Measurements from ENCODE around the gene NOD1. TPM values are rescaled to one million over a fixed set of nuclear protein-coding genes. Genes with fewer than 3 reads are reported as not detected.

Gene NOD1
- total and polyA plus RNA-seq, 2 experiments from 2014 or later = 5.9 to 11.1 TPM

- Histone ChIP-seq H3K27me3 (replicated peaks; ENCODE audit: insufficient read depth) (no peaks in the 10 kb centered on the region), H3K9me3 (ENCODE audit: low read depth) (no peaks in the 10 kb centered on the region), H2AFZ (no peak overlapping the region), H3K4me2 (ENCODE audit: unreplicated experiment) (no peak overlapping the region), H4K20me1 (ENCODE audit: insufficient read depth) (no peaks in the 10 kb centered on the region), H3K4me1 (ENCODE audit: insufficient read depth) (peaks cover 7% of the 10 kb centered on the region), H3K36me3 (ENCODE audit: low read depth) (no peaks in the 10 kb centered on the region), H3K9me2 (ENCODE audit: insufficient read depth) (no peaks in the 10 kb centered on the region), H3K9ac (no peak overlapping the region), H3K4me3 (no peak overlapping the region), H3K79me2 (ENCODE audit: insufficient read depth) (no peaks in the 10 kb centered on the region), H3F3A (ENCODE audit: insufficient read depth) (peaks cover 10% of the 10 kb centered on the region; the same call in 1 of the 2 replicates), H3K27ac (no peak overlapping the region)
- WGBS, 2 experiments (ENCODE audit: low coverage in 1 of 2, low lambda C conversion rate in 2 of 2, missing lambda C conversion rate in 2 of 2) = 96% methylated on average over 2 of the region's 2 CpGs
- in situ Hi-C loops (cut with MboI) = no loop called here
- DNase-seq = no peak
- TF ChIP-seq EZH2phosphoT487 (IDR thresholded peaks at IDR 0.05; ENCODE audit: insufficient read depth, low read depth) (no peak), EZH2 (IDR thresholded peaks at IDR 0.05; ENCODE audit: insufficient read depth, poor library complexity, severe bottlenecking) (no peak)
Observed at GRCh38 chr7:30515761-30516160, 37.2 kb upstream of the NOD1 start.

DNA sequence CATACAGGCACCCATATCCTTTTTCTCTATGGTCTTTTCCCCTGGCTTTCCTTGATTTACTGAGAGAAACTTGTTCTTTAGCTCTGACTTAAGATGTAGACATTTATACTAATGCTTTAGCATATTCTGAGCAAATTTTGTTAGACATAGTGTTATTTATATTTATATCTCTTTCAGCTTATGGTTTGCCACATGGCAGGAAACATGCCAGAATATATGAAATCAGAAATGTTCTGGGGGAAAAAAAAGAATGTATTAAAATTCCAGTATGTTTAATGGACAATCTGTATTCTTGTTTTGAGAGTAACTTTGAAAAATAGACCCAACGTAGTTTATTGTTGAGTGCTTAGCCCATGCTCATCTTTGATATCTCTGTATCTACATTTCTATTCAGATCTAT, 36.2 kb upstream of the NOD1 start:
- H3K79me2 ChIP-seq (ENCODE audit: insufficient read depth) = no peaks in the 10 kb centered on the region
- H3K9me2 ChIP-seq (ENCODE audit: insufficient read depth) = no peaks in the 10 kb centered on the region
- H3K4me3 ChIP-seq = no peak overlapping the region
- no peaks in the 10 kb centered on the region for H3K4me1 ChIP-seq (ENCODE audit: insufficient read depth)
- TF ChIP-seq EZH2 (IDR thresholded peaks at IDR 0.05; ENCODE audit: insufficient read depth, poor library complexity, severe bottlenecking) (no peak), EZH2phosphoT487 (IDR thresholded peaks at IDR 0.05; ENCODE audit: insufficient read depth, low read depth) (no peak)
- no peak overlapping the region for H2AFZ ChIP-seq
- no peaks in the 10 kb centered on the region for H4K20me1 ChIP-seq (ENCODE audit: insufficient read depth)
- 61 to 70% methylated on average over 1 of the region's 1 CpG for WGBS, 2 experiments (ENCODE audit: low coverage in 1 of 2, low lambda C conversion rate in 2 of 2, missing lambda C conversion rate in 2 of 2)
- H3K9ac ChIP-seq = no peak overlapping the region
- H3K27ac ChIP-seq = no peak overlapping the region
- no peaks in the 10 kb centered on the region for H3K36me3 ChIP-seq (ENCODE audit: low read depth)
- in situ Hi-C loops (cut with MboI) = no loop called here
- DNase-seq = no peak
- 0 out of 2 replicates have a peak, but pooled peaks cover under 1% of the 10 kb centered on the region for H3F3A ChIP-seq (ENCODE audit: insufficient read depth)
- no peak overlapping the region for H3K4me2 ChIP-seq (ENCODE audit: unreplicated experiment)
- H3K9me3 ChIP-seq (ENCODE audit: low read depth) = no peaks in the 10 kb centered on the region
- no peaks in the 10 kb centered on the region for H3K27me3 ChIP-seq (replicated peaks; ENCODE audit: insufficient read depth)

- Histone ChIP-seq H3K79me2 (ENCODE audit: insufficient read depth) (no peaks in the 10 kb centered on the region), H4K20me1 (ENCODE audit: insufficient read depth) (no peaks in the 10 kb centered on the region), H3K36me3 (ENCODE audit: low read depth) (no peaks in the 10 kb centered on the region), H3K9ac (no peak overlapping the region), H2AFZ (no peak overlapping the region), H3K9me3 (ENCODE audit: low read depth) (no peaks in the 10 kb centered on the region), H3K4me1 (ENCODE audit: insufficient read depth) (no peaks in the 10 kb centered on the region), H3K27ac (no peak overlapping the region), H3K4me3 (no peak overlapping the region), H3F3A (ENCODE audit: insufficient read depth) (no peaks in the 10 kb centered on the region), H3K4me2 (ENCODE audit: unreplicated experiment) (no peak overlapping the region), H3K27me3 (replicated peaks; ENCODE audit: insufficient read depth) (no peaks in the 10 kb centered on the region), H3K9me2 (ENCODE audit: insufficient read depth) (no peaks in the 10 kb centered on the region)
- in situ Hi-C loops (cut with MboI) = no loop called here
- no peak for DNase-seq
- 56 to 66% methylated on average over 3 of the region's 3 CpGs for WGBS, 2 experiments (ENCODE audit: low coverage in 1 of 2, low lambda C conversion rate in 2 of 2, missing lambda C conversion rate in 2 of 2)
- TF ChIP-seq EZH2phosphoT487 (IDR thresholded peaks at IDR 0.05; ENCODE audit: insufficient read depth, low read depth) (no peak), EZH2 (IDR thresholded peaks at IDR 0.05; ENCODE audit: insufficient read depth, poor library complexity, severe bottlenecking) (no peak)
Observed at GRCh38 chr7:30514177-30514576, 35.6 kb upstream of the NOD1 start.

DNA sequence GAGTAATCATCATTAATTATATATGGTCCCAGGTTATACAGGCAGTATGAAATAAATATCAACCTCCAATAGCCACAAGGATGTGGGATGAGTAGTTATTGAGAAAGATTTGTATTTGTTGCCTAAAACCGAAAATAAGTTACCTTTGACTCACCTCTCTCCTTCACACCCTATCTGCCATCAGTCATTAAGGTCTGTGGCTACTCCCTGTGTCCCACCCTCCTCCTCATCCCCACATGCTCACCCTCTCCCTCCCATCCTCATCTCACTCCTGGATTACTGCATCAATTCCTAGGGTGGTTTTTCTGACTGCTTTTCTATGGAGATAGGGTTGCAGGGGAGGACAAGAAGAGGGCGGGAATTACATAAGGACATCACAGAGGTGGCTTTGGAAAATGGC, 35.2 kb upstream of the NOD1 start:
- WGBS, 2 experiments (ENCODE audit: low coverage in 1 of 2, low lambda C conversion rate in 2 of 2, missing lambda C conversion rate in 2 of 2) = 91% methylated on average over 2 of the region's 2 CpGs
- no peaks in the 10 kb centered on the region for H3K9me2 ChIP-seq (ENCODE audit: insufficient read depth)
- TF ChIP-seq EZH2phosphoT487 (IDR thresholded peaks at IDR 0.05; ENCODE audit: insufficient read depth, low read depth) = no peak
- no peak for TF ChIP-seq EZH2 (IDR thresholded peaks at IDR 0.05; ENCODE audit: insufficient read depth, poor library complexity, severe bottlenecking)
- in situ Hi-C loops (cut with MboI) = no loop called here
- no peaks in the 10 kb centered on the region for H3F3A ChIP-seq (ENCODE audit: insufficient read depth)
- no peaks in the 10 kb centered on the region for H4K20me1 ChIP-seq (ENCODE audit: insufficient read depth)
- H3K4me1 ChIP-seq (ENCODE audit: insufficient read depth) = no peaks in the 10 kb centered on the region
- DNase-seq = no peak
- H3K9me3 ChIP-seq (ENCODE audit: low read depth) = no peaks in the 10 kb centered on the region
- H3K4me3 ChIP-seq = no peak overlapping the region
- no peaks in the 10 kb centered on the region for H3K27me3 ChIP-seq (replicated peaks; ENCODE audit: insufficient read depth)
- no peaks in the 10 kb centered on the region for H3K79me2 ChIP-seq (ENCODE audit: insufficient read depth)
- H3K27ac ChIP-seq = no peak overlapping the region
- H3K9ac ChIP-seq = no peak overlapping the region
- H3K4me2 ChIP-seq (ENCODE audit: unreplicated experiment) = no peak overlapping the region
- H2AFZ ChIP-seq = no peak overlapping the region
- H3K36me3 ChIP-seq (ENCODE audit: low read depth) = no peaks in the 10 kb centered on the region

Measured in GM23248 (cell line).